ENCODE data around the gene LAMTOR4.
A peak's percentile ranks its signal among the peaks of the same experiment; 100 is the strongest.

- no peak for TF ChIP-seq POLR2A (IDR thresholded peaks at IDR 0.05)
- TF ChIP-seq CTCF (IDR thresholded peaks at IDR 0.05): peak in 1 of 4 experiments; percentile 37
- TF ChIP-seq POLR2AphosphoS5 (IDR thresholded peaks at IDR 0.05): no peak
- TF ChIP-seq EP300 (IDR thresholded peaks at IDR 0.05): no peak
Observed at GRCh38 chr7:100190048-100190711, 41.5 kb downstream of the LAMTOR4 start.

All from gastroesophageal sphincter (tissue), 3 donors.